ENCODE measurements around the gene YEATS2. TPM values are rescaled to one million over a fixed set of nuclear protein-coding genes. Genes with fewer than 3 reads are reported as not detected.

Gene YEATS2
- total RNA-seq, 6 experiments from 2014 or later = 3.8 to 12.1 (median 7.3) TPM

DNA sequence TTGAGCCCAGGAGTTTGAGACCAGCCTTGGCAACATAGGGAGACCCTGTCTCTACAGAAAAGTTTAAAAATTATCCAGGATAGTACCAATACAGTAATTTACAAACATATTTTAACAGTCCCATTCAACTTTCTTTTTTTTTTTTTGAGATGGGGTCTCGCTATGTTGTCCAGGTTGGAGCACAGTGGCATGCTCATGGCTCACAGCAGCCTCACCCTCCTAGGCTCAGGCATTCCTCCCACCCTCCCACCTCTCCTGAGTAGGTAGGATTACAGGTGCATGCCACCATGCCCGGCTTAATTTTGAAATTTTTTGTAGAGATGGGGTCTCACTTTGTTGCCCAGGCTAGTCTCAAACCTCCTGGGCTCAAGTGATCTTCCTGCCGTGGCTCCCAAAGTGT is 140.3 kb downstream of the YEATS2 start:
- Histone ChIP-seq H3K27me3 (no peaks in the 10 kb centered on the region), H3K4me3 (no peak overlapping the region), H3K4me1 (no peaks in the 10 kb centered on the region), H3K36me3 (peaks cover 0 to 60% (median 24%) of the 10 kb centered on the region in 4 donors), H3K27ac (no peak overlapping the region), H3K9me3 (no peaks in the 10 kb centered on the region)
- WGBS (ENCODE audit: insufficient coverage, low coverage, low lambda C conversion rate, missing lambda C conversion rate) = 100% methylated on average over 3 of the region's 3 CpGs
- intact Hi-C loops (cut with DNase I) = no loop called here
- DNase-seq (no peak), ATAC-seq (no peak)
- TF ChIP-seq, protein P1, sequence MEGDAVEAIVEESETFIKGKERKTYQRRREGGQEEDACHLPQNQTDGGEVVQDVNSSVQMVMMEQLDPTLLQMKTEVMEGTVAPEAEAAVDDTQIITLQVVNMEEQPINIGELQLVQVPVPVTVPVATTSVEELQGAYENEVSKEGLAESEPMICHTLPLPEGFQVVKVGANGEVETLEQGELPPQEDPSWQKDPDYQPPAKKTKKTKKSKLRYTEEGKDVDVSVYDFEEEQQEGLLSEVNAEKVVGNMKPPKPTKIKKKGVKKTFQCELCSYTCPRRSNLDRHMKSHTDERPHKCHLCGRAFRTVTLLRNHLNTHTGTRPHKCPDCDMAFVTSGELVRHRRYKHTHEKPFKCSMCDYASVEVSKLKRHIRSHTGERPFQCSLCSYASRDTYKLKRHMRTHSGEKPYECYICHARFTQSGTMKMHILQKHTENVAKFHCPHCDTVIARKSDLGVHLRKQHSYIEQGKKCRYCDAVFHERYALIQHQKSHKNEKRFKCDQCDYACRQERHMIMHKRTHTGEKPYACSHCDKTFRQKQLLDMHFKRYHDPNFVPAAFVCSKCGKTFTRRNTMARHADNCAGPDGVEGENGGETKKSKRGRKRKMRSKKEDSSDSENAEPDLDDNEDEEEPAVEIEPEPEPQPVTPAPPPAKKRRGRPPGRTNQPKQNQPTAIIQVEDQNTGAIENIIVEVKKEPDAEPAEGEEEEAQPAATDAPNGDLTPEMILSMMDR (IDR thresholded peaks at IDR 0.05) = no peak
- no peak for TF ChIP-seq POLR2A (IDR thresholded peaks at IDR 0.05)

DNA sequence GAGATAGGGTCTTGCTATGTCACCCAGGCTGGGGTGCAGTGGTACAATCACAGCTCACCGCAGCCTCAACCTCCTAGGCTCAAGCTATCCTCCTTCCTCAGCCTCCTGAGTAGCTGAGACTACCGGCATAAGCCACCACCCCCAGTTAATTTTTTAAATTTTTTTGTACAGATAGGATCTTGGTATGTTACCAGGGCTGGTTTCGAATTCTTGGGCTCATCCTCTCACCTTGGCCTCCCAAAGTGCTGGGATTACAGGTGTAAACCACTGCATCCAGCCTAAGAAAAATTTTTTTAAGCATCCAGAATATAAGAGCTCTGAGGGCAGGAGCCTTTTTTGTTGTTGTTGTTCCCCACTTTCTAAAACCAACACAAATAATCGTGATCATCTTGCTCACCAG is 142.2 kb downstream of the YEATS2 start:
- no peak for TF ChIP-seq POLR2A (IDR thresholded peaks at IDR 0.05)
- TF ChIP-seq, protein P1 (IDR thresholded peaks at IDR 0.05) = no peak
- Histone ChIP-seq H3K27ac (no peak overlapping the region), H3K9me3 (no peaks in the 10 kb centered on the region), H3K27me3 (no peaks in the 10 kb centered on the region), H3K4me1 (no peaks in the 10 kb centered on the region), H3K4me3 (no peak overlapping the region), H3K36me3 (peaks cover 0 to 61% (median 25%) of the 10 kb centered on the region in 4 donors)
- no peak for DNase-seq
- WGBS (ENCODE audit: insufficient coverage, low coverage, low lambda C conversion rate, missing lambda C conversion rate) = 98% methylated on average over 3 of the region's 4 CpGs
- ATAC-seq = no peak
- intact Hi-C loops (cut with DNase I) = no loop called here

DNA sequence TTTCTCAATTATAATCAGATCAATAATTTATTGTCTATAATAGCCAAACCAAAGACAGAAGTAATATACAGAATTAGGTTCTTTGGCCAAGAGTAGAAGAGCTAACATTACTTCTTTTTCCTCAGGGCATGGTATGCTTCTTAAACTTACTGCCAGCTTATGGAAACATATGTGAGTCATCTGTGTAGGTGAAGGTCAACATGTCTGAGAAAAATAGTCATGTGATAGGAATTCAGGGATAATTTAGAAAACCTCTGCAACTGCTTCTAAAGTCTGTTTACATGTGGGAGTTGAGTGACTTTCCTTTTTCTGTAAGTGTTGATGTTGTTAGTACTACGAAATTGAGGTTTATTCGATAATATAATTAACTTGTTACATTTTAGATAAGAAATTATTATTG is 147.0 kb downstream of the YEATS2 start:
- Histone ChIP-seq H3K9me3 (no peaks in the 10 kb centered on the region), H3K4me1 (no peaks in the 10 kb centered on the region), H3K36me3 (peaks cover 0 to 60% (median 23%) of the 10 kb centered on the region in 4 donors), H3K27me3 (no peaks in the 10 kb centered on the region), H3K4me3 (no peak overlapping the region), H3K27ac (no peak overlapping the region)
- no peak for TF ChIP-seq POLR2A (IDR thresholded peaks at IDR 0.05)
- TF ChIP-seq, protein P1 (IDR thresholded peaks at IDR 0.05) = no peak
- no peak for DNase-seq
- 86% methylated on average over 2 of the region's 2 CpGs for WGBS (ENCODE audit: insufficient coverage, low coverage, low lambda C conversion rate, missing lambda C conversion rate)
- intact Hi-C loops (cut with DNase I) = no loop called here
- no peak for ATAC-seq

DNA sequence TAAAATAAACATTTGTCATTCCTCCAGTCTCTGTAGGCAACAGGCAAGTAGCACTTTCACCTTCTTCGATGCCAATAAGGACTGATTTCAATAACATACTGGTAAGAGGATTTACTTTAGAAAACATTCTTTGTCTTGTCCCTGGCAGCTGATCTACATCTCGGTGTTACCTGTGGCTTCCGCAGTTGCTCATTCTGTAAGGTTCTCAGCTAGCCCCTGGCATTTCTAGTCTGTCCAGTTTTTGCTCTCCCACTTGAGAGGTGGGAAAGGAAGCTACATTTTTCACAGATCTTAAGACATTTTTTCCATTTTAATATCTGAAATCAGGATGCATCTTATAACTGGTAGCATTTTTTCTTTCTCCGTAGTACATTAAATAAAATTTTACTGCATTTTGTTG is 147.5 kb downstream of the YEATS2 start:
- TF ChIP-seq POLR2A (IDR thresholded peaks at IDR 0.05) = no peak
- TF ChIP-seq, protein P1 (IDR thresholded peaks at IDR 0.05) = no peak
- no peaks in the 10 kb centered on the region for H3K27me3 ChIP-seq
- 96% methylated on average over 3 of the region's 4 CpGs for WGBS (ENCODE audit: insufficient coverage, low coverage, low lambda C conversion rate, missing lambda C conversion rate)
- ATAC-seq (no peak), DNase-seq (no peak)
- peaks cover 0 to 58% (median 21%) of the 10 kb centered on the region in 4 donors for H3K36me3 ChIP-seq
- H3K4me1 ChIP-seq = no peaks in the 10 kb centered on the region
- H3K27ac ChIP-seq = no peak overlapping the region
- intact Hi-C loops (cut with DNase I) = no loop called here
- H3K9me3 ChIP-seq = no peaks in the 10 kb centered on the region
- H3K4me3 ChIP-seq = no peak overlapping the region

All from right lobe of liver (tissue), 6 donors.